ENCODE results near the gene ST8SIA4.
A peak's percentile ranks its signal among the peaks of the same experiment; 100 is the strongest.

ST8SIA4 gene

DNA sequence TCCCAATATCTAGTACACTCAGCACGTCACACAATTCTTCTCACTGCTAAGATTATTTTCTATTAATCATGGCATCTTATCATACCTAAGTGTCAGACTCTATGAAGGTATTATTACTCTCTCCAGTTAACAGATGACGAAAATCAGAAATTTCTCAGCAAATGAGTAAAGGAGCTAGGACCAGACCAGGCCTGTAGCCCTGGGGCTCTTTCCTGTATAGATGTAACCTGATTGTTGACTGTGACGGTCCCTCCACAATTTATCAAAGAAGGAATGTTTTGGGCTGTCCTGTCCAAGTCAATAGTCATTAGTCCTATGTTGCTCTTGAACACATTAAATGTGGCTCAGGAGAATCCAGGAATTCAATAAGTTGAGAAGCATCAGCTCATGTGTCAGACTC lies 106.2 kb downstream of the ST8SIA4 start:
- TF ChIP-seq, protein P1, sequence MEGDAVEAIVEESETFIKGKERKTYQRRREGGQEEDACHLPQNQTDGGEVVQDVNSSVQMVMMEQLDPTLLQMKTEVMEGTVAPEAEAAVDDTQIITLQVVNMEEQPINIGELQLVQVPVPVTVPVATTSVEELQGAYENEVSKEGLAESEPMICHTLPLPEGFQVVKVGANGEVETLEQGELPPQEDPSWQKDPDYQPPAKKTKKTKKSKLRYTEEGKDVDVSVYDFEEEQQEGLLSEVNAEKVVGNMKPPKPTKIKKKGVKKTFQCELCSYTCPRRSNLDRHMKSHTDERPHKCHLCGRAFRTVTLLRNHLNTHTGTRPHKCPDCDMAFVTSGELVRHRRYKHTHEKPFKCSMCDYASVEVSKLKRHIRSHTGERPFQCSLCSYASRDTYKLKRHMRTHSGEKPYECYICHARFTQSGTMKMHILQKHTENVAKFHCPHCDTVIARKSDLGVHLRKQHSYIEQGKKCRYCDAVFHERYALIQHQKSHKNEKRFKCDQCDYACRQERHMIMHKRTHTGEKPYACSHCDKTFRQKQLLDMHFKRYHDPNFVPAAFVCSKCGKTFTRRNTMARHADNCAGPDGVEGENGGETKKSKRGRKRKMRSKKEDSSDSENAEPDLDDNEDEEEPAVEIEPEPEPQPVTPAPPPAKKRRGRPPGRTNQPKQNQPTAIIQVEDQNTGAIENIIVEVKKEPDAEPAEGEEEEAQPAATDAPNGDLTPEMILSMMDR (IDR thresholded peaks at IDR 0.05) = no peak

DNA sequence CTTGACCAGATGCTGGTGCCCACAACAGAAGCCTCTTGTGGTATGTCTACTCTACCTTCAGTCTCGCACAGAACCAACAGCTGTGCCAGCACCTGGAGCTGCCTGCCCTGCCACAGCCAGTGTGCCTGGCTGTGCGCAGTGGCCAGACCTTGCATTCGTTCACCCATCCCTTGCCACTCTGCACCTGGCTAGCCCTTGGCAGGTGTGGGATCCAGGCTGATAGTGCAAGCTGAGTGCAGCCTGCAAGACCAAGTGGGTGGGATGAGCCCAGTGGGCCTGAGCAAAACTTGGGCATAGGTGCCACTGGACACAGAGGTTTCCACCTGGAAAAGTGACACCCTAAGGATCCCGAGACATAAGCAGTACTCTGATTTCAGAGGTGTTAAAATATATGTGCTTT lies 108.2 kb downstream of the ST8SIA4 start:
- TF ChIP-seq, protein P1 (IDR thresholded peaks at IDR 0.05) = no peak

- TF ChIP-seq, protein P1 (IDR thresholded peaks at IDR 0.05) = no peak
These were observed 108.9 kb downstream of the ST8SIA4 start for GRCh38 chr5:100794218-100794617.

- TF ChIP-seq, protein P1 (IDR thresholded peaks at IDR 0.05) = no peak
These were observed 110.3 kb downstream of the ST8SIA4 start for GRCh38 chr5:100792781-100793180.

- TF ChIP-seq, protein P1 (IDR thresholded peaks at IDR 0.05) = no peak
These were observed 111.7 kb downstream of the ST8SIA4 start for GRCh38 chr5:100791391-100791790.

- TF ChIP-seq, protein P1 (IDR thresholded peaks at IDR 0.05) = no peak
These were observed 112.1 kb downstream of the ST8SIA4 start for GRCh38 chr5:100790951-100791350.

- TF ChIP-seq, protein P1 (IDR thresholded peaks at IDR 0.05) = peak; percentile 27; the same call in 1 of the 2 replicates
These were observed 112.9 kb downstream of the ST8SIA4 start for GRCh38 chr5:100790170-100790665.

- TF ChIP-seq, protein P1 (IDR thresholded peaks at IDR 0.05) = no peak
These were observed 113.4 kb downstream of the ST8SIA4 start for GRCh38 chr5:100789694-100790093.
